ENCODE results near the gene ALOX15B. TPM values are rescaled to one million over a fixed set of nuclear protein-coding genes. Genes with fewer than 3 reads are reported as not detected.

ALOX15B gene
- total and polyA plus RNA-seq, 2 of the 13 experiments (the other 11 are each of a cell fraction or from before 2014, with no cell fraction given) = not detected

GRCh38 chr17:7992924-7993323 lies 45.9 kb upstream of the ALOX15B start:
- Histone ChIP-seq H3K9ac (ENCODE audit: insufficient read depth, low read depth, low read length) (no peak overlapping the region), H3K9me3 (ENCODE audit: low read length) (no peaks in the 10 kb centered on the region), H3K27ac (ENCODE audit: extremely low read length, insufficient read depth, low read length) (no peak overlapping the region), H3K4me2 (ENCODE audit: low read depth, low read length) (no peak overlapping the region), H3K4me3 (replicated peaks in 1 of 3; ENCODE audit: insufficient read depth in 1 of 3, low read depth in 2 of 3, low read length in 3 of 3) (no peak overlapping the region), H3K36me3 (replicated peaks in 1 of 2; ENCODE audit: control insufficient read depth in 1 of 2, insufficient read depth in 2 of 2, low read length in 2 of 2) (no peaks in the 10 kb centered on the region), H3K79me2 (ENCODE audit: insufficient read depth, low read length) (no peaks in the 10 kb centered on the region), H2AFZ (ENCODE audit: low read length) (no peak overlapping the region), H4K20me1 (ENCODE audit: insufficient read depth, low read length) (no peaks in the 10 kb centered on the region), H3K27me3 (ENCODE audit: control insufficient read depth in 1 of 2, insufficient read depth in 2 of 2, low read length in 2 of 2) (peaks cover 0 to 9% of the 10 kb centered on the region in 2 experiments; a peak in 1 of 5 replicates), H3K4me1 (ENCODE audit: insufficient read depth, low read length) (peaks cover 11% of the 10 kb centered on the region)
- TF ChIP-seq HOXA7 (CRISPR knock-in tag; IDR thresholded peaks at IDR 0.05) (no peak), FOSL1 (CRISPR knock-in tag; IDR thresholded peaks at IDR 0.05; ENCODE audit: borderline replicate concordance) (no peak), TBL1XR1 (IDR thresholded peaks at IDR 0.05; ENCODE audit: borderline replicate concordance, low read length, partially characterized antibody) (no peak), RFX1 (IDR thresholded peaks at IDR 0.05) (peak; percentile 30; the same call in 1 of the 2 replicates), ZFP36L1 (CRISPR knock-in tag; IDR thresholded peaks at IDR 0.05) (no peak), TEF (CRISPR knock-in tag; IDR thresholded peaks at IDR 0.05) (no peak), NFATC3 (CRISPR knock-in tag; IDR thresholded peaks at IDR 0.05) (no peak), TSC22D2 (CRISPR knock-in tag; IDR thresholded peaks at IDR 0.05; ENCODE audit: borderline replicate concordance) (no peak)
- TF ChIP-seq, protein P1, sequence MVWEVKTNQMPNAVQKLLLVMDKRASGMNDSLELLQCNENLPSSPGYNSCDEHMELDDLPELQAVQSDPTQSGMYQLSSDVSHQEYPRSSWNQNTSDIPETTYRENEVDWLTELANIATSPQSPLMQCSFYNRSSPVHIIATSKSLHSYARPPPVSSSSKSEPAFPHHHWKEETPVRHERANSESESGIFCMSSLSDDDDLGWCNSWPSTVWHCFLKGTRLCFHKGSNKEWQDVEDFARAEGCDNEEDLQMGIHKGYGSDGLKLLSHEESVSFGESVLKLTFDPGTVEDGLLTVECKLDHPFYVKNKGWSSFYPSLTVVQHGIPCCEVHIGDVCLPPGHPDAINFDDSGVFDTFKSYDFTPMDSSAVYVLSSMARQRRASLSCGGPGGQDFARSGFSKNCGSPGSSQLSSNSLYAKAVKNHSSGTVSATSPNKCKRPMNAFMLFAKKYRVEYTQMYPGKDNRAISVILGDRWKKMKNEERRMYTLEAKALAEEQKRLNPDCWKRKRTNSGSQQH (CRISPR knock-in tag; IDR thresholded peaks at IDR 0.05; ENCODE audit: low read depth) = no peak
- TF ChIP-seq, protein P2, sequence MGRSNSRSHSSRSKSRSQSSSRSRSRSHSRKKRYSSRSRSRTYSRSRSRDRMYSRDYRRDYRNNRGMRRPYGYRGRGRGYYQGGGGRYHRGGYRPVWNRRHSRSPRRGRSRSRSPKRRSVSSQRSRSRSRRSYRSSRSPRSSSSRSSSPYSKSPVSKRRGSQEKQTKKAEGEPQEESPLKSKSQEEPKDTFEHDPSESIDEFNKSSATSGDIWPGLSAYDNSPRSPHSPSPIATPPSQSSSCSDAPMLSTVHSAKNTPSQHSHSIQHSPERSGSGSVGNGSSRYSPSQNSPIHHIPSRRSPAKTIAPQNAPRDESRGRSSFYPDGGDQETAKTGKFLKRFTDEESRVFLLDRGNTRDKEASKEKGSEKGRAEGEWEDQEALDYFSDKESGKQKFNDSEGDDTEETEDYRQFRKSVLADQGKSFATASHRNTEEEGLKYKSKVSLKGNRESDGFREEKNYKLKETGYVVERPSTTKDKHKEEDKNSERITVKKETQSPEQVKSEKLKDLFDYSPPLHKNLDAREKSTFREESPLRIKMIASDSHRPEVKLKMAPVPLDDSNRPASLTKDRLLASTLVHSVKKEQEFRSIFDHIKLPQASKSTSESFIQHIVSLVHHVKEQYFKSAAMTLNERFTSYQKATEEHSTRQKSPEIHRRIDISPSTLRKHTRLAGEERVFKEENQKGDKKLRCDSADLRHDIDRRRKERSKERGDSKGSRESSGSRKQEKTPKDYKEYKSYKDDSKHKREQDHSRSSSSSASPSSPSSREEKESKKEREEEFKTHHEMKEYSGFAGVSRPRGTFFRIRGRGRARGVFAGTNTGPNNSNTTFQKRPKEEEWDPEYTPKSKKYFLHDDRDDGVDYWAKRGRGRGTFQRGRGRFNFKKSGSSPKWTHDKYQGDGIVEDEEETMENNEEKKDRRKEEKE (IDR thresholded peaks at IDR 0.05) = no peak
- TF ChIP-seq, protein P3, sequence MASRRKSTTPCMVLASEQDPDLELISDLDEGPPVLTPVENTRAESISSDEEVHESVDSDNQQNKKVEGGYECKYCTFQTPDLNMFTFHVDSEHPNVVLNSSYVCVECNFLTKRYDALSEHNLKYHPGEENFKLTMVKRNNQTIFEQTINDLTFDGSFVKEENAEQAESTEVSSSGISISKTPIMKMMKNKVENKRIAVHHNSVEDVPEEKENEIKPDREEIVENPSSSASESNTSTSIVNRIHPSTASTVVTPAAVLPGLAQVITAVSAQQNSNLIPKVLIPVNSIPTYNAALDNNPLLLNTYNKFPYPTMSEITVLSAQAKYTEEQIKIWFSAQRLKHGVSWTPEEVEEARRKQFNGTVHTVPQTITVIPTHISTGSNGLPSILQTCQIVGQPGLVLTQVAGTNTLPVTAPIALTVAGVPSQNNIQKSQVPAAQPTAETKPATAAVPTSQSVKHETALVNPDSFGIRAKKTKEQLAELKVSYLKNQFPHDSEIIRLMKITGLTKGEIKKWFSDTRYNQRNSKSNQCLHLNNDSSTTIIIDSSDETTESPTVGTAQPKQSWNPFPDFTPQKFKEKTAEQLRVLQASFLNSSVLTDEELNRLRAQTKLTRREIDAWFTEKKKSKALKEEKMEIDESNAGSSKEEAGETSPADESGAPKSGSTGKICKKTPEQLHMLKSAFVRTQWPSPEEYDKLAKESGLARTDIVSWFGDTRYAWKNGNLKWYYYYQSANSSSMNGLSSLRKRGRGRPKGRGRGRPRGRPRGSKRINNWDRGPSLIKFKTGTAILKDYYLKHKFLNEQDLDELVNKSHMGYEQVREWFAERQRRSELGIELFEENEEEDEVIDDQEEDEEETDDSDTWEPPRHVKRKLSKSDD (CRISPR knock-in tag; IDR thresholded peaks at IDR 0.05; ENCODE audit: low read depth) = no peak
- TF ChIP-seq, protein P4, sequence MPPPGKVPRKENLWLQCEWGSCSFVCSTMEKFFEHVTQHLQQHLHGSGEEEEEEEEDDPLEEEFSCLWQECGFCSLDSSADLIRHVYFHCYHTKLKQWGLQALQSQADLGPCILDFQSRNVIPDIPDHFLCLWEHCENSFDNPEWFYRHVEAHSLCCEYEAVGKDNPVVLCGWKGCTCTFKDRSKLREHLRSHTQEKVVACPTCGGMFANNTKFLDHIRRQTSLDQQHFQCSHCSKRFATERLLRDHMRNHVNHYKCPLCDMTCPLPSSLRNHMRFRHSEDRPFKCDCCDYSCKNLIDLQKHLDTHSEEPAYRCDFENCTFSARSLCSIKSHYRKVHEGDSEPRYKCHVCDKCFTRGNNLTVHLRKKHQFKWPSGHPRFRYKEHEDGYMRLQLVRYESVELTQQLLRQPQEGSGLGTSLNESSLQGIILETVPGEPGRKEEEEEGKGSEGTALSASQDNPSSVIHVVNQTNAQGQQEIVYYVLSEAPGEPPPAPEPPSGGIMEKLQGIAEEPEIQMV (CRISPR knock-in tag; IDR thresholded peaks at IDR 0.05; ENCODE audit: low read depth) = 0 out of 2 replicates have a peak, but pooled peaks have one; percentile 42
- TF ChIP-seq, protein P5, sequence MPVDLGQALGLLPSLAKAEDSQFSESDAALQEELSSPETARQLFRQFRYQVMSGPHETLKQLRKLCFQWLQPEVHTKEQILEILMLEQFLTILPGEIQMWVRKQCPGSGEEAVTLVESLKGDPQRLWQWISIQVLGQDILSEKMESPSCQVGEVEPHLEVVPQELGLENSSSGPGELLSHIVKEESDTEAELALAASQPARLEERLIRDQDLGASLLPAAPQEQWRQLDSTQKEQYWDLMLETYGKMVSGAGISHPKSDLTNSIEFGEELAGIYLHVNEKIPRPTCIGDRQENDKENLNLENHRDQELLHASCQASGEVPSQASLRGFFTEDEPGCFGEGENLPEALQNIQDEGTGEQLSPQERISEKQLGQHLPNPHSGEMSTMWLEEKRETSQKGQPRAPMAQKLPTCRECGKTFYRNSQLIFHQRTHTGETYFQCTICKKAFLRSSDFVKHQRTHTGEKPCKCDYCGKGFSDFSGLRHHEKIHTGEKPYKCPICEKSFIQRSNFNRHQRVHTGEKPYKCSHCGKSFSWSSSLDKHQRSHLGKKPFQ (CRISPR knock-in tag; IDR thresholded peaks at IDR 0.05; ENCODE audit: insufficient replicate concordance) = no peak
- no TSS peak for BruUV-seq (replicated peaks)
- ATAC-seq (no peak), DNase-seq (ENCODE audit: low spot score) (no peak), FAIRE-seq (no peak)
- CTCF ChIA-PET (ENCODE audit: low intra/inter-chr PET ratio, low total read pairs) = no interaction called here
- in situ Hi-C loops (cut with HindIII; ENCODE audit: extremely low pct_ligation_motif_present, low pct_unique_long_range_greater_than_20kb) = no loop called here
- POLR2A ChIA-PET = no interaction called here
- intact Hi-C loops (cut with micrococcal nuclease; ENCODE audit: unreplicated experiment) = loop anchor here (5.0 kb wide), 1 partner anchor 251 kb away; no protein-coding TSS in a partner anchor
- 25% methylated on average over 1 of the region's 3 CpGs for WGBS (ENCODE audit: low lambda C conversion rate)
